Epithelial cell of prostate (primary cell): ENCODE data around the gene SLC17A8.
"Not testable (repeated sequence)": the region's sequence is repeated elsewhere in the genome, so short reads cannot be mapped to it uniquely, and the experiment has no call there.

Experiments
- DNase-seq: peaks from one replicate; pipeline ENCODE4 v3.0.0-alpha.2; 2011; ENCODE audit warnings: low read depth, low spot score
- H3K27ac ChIP-seq: fragments of 450-650 bp; 2 replicates; pipeline ENCODE4 v1.5.1; 2017; ENCODE audit warnings: mild to moderate bottlenecking

Gene SLC17A8

GRCh38 chr12:100413001-100413400, 56.1 kb downstream of the SLC17A8 start:
- H3K27ac ChIP-seq = no peak overlapping the region
- no peak for DNase-seq

DNA sequence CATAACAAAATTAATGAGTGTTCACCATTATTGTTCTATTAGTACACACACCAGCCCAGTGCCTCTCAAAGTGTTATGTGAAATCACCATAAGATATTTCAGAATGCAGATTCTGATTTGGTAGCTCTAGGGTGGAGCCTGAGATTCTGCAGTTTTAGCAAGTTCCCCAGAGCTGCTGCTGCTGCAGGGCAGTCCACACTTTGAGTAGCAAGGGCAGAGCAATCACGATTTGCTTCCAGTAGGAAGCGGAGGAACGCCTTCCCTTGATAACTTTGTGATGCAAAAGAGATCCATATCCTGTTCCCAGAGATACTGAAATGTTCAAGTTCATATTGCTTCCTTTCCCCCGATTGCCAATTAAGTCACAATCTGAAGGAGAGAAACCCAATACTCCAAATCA, 57.9 kb downstream of the SLC17A8 start:
- H3K27ac ChIP-seq = no peak overlapping the region
- DNase-seq = no peak

- DNase-seq = no peak
Observed at GRCh38 chr12:100422646-100423045, 65.8 kb downstream of the SLC17A8 start.

DNA sequence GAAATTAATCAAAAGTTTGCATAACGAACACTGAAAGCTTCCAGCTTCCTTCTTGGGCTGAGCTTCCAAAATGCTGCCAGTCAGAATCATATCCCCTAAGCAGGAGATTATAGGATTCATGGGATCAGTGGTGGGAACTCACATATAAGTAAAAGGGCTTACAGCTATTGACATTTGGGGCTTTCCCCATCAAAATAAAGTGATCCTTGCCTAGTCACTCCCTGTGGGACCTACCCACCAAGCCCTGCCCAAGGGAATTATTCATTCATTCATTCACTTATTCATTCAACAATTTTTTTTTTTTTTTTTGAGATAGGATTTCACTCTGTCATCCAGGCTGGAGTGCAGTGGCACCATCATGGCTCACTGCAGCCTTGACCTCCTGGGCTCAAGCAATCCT, 69.3 kb downstream of the SLC17A8 start:
- no peak overlapping the region for H3K27ac ChIP-seq
- no peak for DNase-seq

More at GRCh38 chr12:100422646-100423045, 65.8 kb downstream of the SLC17A8 start:
- H3K27ac ChIP-seq = no peak overlapping the region

- H3K27ac ChIP-seq = no peak overlapping the region
- DNase-seq = peak; percentile 51
Observed at GRCh38 chr12:100427078-100427477, 70.2 kb downstream of the SLC17A8 start.

DNA sequence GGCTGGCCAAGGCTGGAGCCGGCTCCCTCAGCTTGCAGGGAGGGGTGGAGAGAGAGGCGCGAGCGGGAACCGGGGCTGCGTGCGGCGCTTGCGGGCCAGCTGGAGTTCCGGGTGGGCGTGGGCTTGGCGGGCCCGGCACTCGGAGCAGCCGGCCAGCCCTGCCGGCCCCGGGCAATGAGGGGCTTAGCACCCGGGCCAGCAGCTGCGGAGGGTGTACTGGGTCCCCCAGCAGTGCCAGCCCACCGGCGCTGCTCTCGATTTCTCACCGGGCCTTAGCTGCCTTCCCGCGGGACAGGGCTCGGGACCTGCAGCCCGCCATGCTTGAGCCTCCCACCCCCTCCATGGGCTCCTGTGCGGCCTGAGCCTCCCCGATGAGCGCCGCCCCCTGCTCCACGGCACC, 73.4 kb downstream of the SLC17A8 start:
- not testable (repeated sequence) for DNase-seq, H3K27ac ChIP-seq

- DNase-seq = no peak
- no peak overlapping the region for H3K27ac ChIP-seq
Observed at GRCh38 chr12:100433701-100434100, 76.8 kb downstream of the SLC17A8 start.

- H3K27ac ChIP-seq = no peak overlapping the region
- DNase-seq = no peak
Observed at GRCh38 chr12:100434177-100434576, 77.3 kb downstream of the SLC17A8 start.

- no peak for DNase-seq
- no peak overlapping the region for H3K27ac ChIP-seq
Observed at GRCh38 chr12:100435957-100436356, 79.1 kb downstream of the SLC17A8 start.

DNA sequence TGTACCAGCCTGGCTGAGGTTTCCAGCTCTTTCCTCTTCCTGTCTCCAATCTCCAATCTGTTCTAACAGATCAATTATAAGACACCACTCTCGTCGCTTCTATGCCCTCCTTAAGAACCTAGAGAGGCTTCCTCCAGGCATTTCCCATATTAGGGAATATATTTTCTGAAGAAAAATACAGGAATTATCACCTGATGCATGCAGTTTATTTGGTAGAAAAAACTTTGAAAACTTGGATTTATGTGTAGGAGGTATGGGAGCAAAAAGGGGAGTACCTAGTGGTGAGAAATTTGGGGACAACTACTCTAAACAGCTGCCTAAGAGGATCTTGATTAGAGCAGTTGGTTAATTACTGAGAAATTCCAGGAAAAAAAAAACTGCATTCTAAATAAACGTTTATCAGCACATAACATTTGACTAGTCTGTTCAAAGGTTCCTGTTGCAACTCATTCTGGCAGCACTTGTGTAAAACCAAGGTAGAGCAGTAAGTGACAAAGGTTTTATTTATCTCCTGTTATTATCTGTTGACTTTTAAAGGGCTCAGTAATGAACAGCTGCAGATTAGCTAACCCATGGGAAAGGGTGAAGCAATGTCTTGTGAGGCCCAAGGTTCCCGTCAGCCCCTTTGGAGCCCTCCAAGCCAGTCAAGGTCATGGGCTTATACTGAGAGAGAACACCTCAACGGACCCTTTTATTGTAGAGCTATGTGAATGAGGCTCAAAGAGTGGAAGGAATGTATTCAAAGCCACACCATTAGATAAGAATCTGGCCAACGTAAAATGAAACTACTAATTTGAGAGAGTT, 80.4 kb downstream of the SLC17A8 start:
- no peak for DNase-seq
- H3K27ac ChIP-seq = no peak overlapping the region

DNA sequence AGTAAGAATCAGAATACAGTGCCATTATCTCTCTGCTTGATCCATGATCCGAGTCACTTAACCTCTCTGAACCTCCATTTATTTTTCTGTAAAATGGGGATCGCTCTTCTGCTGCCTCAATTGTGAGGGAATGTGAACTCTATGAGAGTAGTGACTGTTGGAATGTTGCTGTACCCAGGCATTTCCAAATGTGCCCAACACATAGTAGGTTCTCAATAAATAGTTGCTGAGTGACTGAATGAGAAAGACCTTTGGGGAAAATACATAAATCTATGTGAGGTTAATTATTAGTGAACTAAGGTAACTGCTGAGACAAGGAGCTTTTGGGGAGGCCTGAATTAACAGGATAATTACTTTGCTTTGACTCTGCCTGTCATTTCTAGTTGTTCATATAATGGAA, 82.9 kb downstream of the SLC17A8 start:
- no peak for DNase-seq
- no peak overlapping the region for H3K27ac ChIP-seq

DNA sequence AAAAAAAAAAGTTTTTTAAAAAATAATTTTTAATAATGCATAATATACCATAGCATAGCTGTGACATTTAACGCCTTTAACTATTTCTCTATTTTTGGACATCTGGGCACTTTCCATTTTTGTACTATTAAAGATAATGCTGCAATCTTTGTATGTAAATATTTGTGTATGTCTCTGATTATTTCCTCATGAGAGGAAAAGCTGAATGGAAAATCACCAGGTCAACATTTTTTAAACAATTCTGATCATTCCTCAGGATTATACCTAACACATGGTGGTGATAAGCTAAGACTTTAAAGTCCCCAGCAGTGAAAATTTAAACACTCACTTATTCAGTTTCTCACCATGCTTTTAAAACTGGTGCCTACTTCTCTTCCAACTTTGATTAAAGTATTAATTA, 85.5 kb downstream of the SLC17A8 start:
- H3K27ac ChIP-seq = no peak overlapping the region
- no peak for DNase-seq

GRCh38 chr12:100443434-100443833, 86.6 kb downstream of the SLC17A8 start:
- no peak overlapping the region for H3K27ac ChIP-seq
- no peak for DNase-seq

GRCh38 chr12:100445081-100445481, 88.2 kb downstream of the SLC17A8 start:
- no peak for DNase-seq
- no peak overlapping the region for H3K27ac ChIP-seq

- no peak for DNase-seq
- no peak overlapping the region for H3K27ac ChIP-seq
Observed at GRCh38 chr12:100447381-100447780, 90.5 kb downstream of the SLC17A8 start.

- H3K27ac ChIP-seq = no peak overlapping the region
- no peak for DNase-seq
Observed at GRCh38 chr12:100448656-100449055, 91.8 kb downstream of the SLC17A8 start.

- H3K27ac ChIP-seq = no peak overlapping the region
- no peak for DNase-seq
Observed at GRCh38 chr12:100450735-100451134, 93.9 kb downstream of the SLC17A8 start.

GRCh38 chr12:100453951-100454350, 97.1 kb downstream of the SLC17A8 start:
- no peak overlapping the region for H3K27ac ChIP-seq
- DNase-seq = no peak

- no peak overlapping the region for H3K27ac ChIP-seq
- DNase-seq = no peak
Observed at GRCh38 chr12:100455896-100456295, 99.0 kb downstream of the SLC17A8 start.

- no peak for DNase-seq
Observed at GRCh38 chr12:100458191-100458590, 101.3 kb downstream of the SLC17A8 start.

GRCh38 chr12:100460702-100461101, 103.8 kb downstream of the SLC17A8 start:
- no peak for DNase-seq
- H3K27ac ChIP-seq = no peak overlapping the region

More at GRCh38 chr12:100458191-100458590, 101.3 kb downstream of the SLC17A8 start:
- H3K27ac ChIP-seq = no peak overlapping the region

GRCh38 chr12:100461330-100461973, 104.6 kb downstream of the SLC17A8 start:
- no peak overlapping the region for H3K27ac ChIP-seq
- no peak for DNase-seq
